Progenitor cell of endocrine pancreas (in vitro differentiated cells): ENCODE measurements around the gene MACROD2. TPM values are rescaled to one million over a fixed set of nuclear protein-coding genes. Genes with fewer than 3 reads are reported as not detected.

Source experiments
- DNase-seq: peaks from one replicate; pipeline ENCODE4 v3.0.0; 2021; ENCODE audit warnings: low spot score; ENCODE audit not compliant: unreplicated experiment
- H3K27ac Mint-ChIP-seq: 2 replicates; pipeline ENCODE4 v1.8.0; 2021; ENCODE audit warnings: mild to moderate bottlenecking, moderate library complexity, mixed read lengths
- H3K27me3 Mint-ChIP-seq: 2 replicates; pipeline ENCODE4 v1.8.0; 2021; ENCODE audit warnings: mixed read lengths
- H3K36me3 Mint-ChIP-seq: 2 replicates; pipeline ENCODE4 v1.8.0; 2022; ENCODE audit warnings: mixed read lengths; ENCODE audit not compliant: insufficient read depth
- H3K4me1 Mint-ChIP-seq: 2 replicates; pipeline ENCODE4 v1.8.0; 2021; ENCODE audit warnings: low read depth, mixed read lengths
- H3K4me3 Mint-ChIP-seq: 2 replicates; pipeline ENCODE4 v1.8.0; 2021; ENCODE audit warnings: low read depth, mild to moderate bottlenecking, moderate library complexity, mixed read lengths
- H3K9me3 Mint-ChIP-seq: 2 replicates; pipeline ENCODE4 v1.8.0; 2021; ENCODE audit warnings: low read depth, mixed read lengths
- total RNA-seq: library from RNA; stranded (reverse); gene quantifications from 2 replicates; pipeline ENCODE4 v1.2.1, GENCODE V29; 2021
- TF ChIP-seq, protein P1 (sequence below): fragments of 200-600 bp; sonication (generic); IDR thresholded peaks from one replicate; pipeline ENCODE4 v1.5.0; 2021; ENCODE audit warnings: antibody characterized with exemption, mild to moderate bottlenecking; ENCODE audit not compliant: unreplicated experiment

The MACROD2 gene
- total RNA-seq, 1 donor from 2014 or later = 7.6 TPM

DNA sequence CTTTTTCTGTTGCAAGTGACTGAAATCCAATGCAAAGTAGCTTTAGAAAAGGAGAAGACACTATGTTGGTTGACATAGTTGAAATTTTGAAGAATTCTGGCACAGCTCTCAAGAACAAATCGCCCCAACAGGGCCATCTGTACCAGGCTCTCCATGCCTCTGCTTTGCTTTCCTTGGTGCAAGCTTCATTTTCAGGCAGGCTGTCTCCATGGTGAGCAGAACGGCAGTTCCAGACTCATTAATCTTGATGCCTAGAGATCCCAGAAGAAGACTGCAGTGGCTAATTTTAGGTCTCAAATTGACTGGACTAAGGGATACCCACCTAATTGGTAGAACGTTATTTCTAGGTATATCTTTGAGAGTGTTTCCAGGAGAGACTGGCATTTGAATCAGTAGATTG lies 1292.8 kb downstream of the MACROD2 start:
- TF ChIP-seq, protein P1, sequence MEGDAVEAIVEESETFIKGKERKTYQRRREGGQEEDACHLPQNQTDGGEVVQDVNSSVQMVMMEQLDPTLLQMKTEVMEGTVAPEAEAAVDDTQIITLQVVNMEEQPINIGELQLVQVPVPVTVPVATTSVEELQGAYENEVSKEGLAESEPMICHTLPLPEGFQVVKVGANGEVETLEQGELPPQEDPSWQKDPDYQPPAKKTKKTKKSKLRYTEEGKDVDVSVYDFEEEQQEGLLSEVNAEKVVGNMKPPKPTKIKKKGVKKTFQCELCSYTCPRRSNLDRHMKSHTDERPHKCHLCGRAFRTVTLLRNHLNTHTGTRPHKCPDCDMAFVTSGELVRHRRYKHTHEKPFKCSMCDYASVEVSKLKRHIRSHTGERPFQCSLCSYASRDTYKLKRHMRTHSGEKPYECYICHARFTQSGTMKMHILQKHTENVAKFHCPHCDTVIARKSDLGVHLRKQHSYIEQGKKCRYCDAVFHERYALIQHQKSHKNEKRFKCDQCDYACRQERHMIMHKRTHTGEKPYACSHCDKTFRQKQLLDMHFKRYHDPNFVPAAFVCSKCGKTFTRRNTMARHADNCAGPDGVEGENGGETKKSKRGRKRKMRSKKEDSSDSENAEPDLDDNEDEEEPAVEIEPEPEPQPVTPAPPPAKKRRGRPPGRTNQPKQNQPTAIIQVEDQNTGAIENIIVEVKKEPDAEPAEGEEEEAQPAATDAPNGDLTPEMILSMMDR = no peak
- Mint-ChIP-seq H3K4me3 (no peak overlapping the region), H3K27me3 (no peaks in the 10 kb centered on the region), H3K9me3 (peaks cover 6% of the 10 kb centered on the region), H3K4me1 (no peaks in the 10 kb centered on the region), H3K36me3 (peaks cover 1% of the 10 kb centered on the region), H3K27ac (no peak overlapping the region)
- no peak for DNase-seq

DNA sequence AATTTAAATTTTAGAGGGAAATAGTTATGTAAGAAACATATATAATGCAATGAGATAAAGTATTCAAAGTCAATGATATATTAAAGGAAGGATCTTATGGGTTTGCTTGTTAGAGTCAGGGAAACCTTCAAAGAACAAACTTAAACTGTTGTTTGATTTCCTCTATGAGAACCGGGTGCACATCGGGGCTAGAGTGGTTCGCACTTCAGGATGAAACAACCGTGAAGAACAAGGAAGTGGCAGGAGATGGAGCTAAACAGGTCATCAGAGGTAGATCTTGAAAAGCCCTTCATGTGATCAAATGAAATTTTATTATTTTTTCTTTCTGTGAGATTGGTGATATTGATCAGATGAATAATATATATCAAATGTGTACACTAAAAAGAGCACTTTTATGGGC lies 1294.0 kb downstream of the MACROD2 start:
- peaks cover 6% of the 10 kb centered on the region for H3K9me3 Mint-ChIP-seq
- H3K27ac Mint-ChIP-seq = no peak overlapping the region
- no peak overlapping the region for H3K4me3 Mint-ChIP-seq
- no peaks in the 10 kb centered on the region for H3K4me1 Mint-ChIP-seq
- TF ChIP-seq, protein P1 = no peak
- no peaks in the 10 kb centered on the region for H3K27me3 Mint-ChIP-seq
- H3K36me3 Mint-ChIP-seq = peaks cover 1% of the 10 kb centered on the region
- no peak for DNase-seq

DNA sequence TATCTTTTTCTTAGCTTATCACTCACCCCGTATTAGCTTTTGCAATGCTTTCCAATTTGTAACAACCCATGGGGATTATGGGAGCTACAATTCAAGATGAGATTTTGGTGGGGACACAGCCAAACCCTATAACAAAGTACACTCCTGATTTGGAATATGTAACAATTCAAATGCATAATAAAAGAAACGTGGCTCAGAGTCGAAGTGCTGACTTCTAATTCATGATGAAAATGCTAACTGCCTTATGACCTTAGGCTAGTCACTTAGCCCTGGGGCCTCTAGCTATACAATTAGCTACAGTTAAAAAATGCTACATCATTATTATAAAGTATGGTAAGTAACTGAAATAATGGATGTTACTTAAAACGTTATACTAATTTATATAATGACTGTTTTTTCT lies 1297.1 kb downstream of the MACROD2 start:
- no peaks in the 10 kb centered on the region for H3K27me3 Mint-ChIP-seq
- peaks cover 7% of the 10 kb centered on the region for H3K9me3 Mint-ChIP-seq
- H3K4me3 Mint-ChIP-seq = no peak overlapping the region
- no peaks in the 10 kb centered on the region for H3K4me1 Mint-ChIP-seq
- H3K36me3 Mint-ChIP-seq = no peaks in the 10 kb centered on the region
- DNase-seq = no peak
- TF ChIP-seq, protein P1 = no peak
- no peak overlapping the region for H3K27ac Mint-ChIP-seq

DNA sequence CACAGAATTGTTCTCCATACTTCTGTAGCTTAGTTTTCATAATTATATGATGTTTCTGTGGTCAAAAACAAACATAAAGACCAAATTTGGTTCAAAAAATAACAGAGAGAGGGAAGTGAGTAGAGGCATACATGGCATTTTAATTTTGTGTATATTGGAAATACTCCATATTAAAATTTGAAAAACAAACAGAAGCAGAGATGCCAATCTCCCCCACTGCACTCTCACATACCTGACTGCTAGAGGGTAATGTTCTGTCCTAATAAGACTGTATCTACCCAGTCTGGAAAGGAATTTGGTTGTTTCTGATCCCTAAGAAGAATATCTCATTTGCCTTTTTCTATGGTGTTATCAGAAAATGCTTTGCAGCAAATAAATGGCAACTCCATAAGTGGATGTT lies 1301.1 kb downstream of the MACROD2 start:
- no peak overlapping the region for H3K27ac Mint-ChIP-seq
- DNase-seq = no peak
- no peaks in the 10 kb centered on the region for H3K27me3 Mint-ChIP-seq
- TF ChIP-seq, protein P1 = no peak
- H3K9me3 Mint-ChIP-seq = peaks cover 7% of the 10 kb centered on the region
- H3K36me3 Mint-ChIP-seq = no peaks in the 10 kb centered on the region
- no peak overlapping the region for H3K4me3 Mint-ChIP-seq
- peaks cover 6% of the 10 kb centered on the region for H3K4me1 Mint-ChIP-seq

DNA sequence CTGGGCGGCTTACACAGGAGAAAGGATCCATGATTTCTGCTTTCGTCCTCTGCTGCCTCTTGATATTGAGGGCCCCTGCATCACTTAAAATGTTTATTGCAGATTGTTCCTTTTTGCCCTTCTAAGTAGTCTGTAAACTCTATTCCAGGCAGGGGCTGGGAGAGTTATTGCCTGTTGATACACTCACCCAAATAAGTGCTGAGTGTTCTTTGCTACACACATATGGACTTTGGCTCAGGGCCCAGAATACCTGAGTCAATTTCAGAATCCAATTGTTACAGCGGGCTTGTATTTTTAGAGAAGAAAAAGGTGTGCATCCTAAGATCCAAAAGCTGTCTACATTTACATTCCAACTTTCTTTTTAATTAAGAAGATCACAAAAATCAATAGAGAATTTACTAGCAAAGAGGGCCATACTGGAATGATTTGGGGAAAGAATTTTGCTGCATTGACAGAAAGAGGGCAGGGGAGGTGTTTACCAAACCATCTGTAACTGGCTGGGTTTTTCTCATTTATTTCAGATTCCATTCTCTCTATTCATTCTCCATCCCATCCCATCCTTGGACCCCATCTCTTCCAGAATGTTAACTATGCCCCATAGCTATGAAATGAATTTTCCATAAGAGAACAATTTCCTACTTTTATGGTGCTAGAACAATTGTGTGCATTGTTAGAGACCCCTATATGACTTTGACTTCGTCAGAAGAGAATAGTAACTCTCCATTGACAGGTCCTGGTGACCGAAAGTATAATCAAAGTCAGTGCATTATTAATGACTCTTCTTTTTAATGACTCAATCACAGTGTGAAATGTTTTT lies 1302.0 kb downstream of the MACROD2 start:
- Mint-ChIP-seq H3K27ac (no peak overlapping the region), H3K4me3 (no peak overlapping the region), H3K9me3 (peaks cover 7% of the 10 kb centered on the region), H3K27me3 (no peaks in the 10 kb centered on the region), H3K36me3 (no peaks in the 10 kb centered on the region), H3K4me1 (peaks cover 6% of the 10 kb centered on the region)
- DNase-seq = no peak
- TF ChIP-seq, protein P1 = no peak
